NCI-H128 (cell line): ENCODE measurements around the gene PDE6A.
A peak's percentile ranks its signal among the peaks of the same experiment; 100 is the strongest.

Source experiments
- DNase-seq: peaks from one replicate; lab custom pipeline; 2025; ENCODE audit not compliant: unreplicated experiment; lab: John Stamatoyannopoulos, UW

PDE6A gene

DNA sequence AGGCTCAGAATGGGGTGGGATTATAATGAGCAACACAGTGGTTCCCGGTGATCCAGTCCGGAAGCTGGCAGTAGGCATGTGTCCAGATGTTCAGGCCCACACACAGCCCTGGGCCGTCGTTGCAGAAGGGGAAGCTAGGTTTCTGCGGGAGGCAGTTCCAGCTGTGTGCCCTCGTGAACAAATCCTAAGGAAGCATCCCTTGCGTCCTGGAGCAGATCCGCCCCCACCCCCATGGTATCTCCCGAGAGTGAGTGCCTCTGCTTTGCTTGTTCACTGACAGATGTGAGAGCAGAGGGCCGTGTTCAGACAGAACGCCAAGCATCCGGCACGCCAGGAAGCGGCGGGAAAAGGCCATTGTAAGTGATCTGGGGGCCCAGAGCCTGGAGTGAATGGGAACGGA lies 104.8 kb downstream of the PDE6A start:
- DNase-seq = no peak

DNA sequence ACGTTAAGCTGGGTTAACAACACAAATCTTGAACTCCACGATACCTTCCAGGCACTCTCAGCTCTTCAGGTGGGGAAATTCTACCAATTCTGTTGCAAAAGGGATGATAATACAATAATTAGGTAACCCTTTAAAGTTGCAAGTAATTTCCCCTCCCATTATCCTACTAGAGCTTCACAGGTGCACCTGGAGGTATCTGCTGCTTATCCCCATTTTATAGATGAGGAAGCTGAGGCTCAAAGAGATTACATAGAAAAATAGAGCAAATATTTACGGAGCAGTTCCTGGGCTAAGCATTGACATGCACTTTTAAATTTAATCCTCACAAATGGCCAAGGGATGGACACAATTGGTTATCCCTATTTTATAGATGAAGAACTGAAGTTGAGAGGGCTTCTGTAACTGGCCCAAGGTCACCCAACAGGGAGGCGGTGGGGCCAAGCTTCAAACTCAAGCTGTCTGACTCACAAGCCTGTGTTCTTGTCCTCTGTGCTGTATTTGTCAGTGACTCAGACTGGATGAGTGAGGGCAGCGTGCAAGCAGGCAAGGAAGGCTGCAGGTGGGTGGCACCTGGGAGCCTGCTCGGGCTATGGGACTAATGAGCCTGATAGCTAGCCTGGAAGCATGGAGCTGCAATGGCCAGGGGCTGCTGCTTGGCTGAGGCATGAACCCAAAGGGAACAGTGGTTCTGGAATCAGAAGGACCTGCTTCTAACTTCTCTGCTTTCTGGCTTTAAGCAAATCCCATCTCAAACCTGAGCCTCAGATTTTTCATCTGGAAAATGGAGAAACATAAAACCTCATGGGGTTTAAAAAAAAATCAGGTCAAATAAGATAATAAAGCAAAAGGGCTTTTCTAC lies 105.5 kb downstream of the PDE6A start:
- DNase-seq = no peak

DNA sequence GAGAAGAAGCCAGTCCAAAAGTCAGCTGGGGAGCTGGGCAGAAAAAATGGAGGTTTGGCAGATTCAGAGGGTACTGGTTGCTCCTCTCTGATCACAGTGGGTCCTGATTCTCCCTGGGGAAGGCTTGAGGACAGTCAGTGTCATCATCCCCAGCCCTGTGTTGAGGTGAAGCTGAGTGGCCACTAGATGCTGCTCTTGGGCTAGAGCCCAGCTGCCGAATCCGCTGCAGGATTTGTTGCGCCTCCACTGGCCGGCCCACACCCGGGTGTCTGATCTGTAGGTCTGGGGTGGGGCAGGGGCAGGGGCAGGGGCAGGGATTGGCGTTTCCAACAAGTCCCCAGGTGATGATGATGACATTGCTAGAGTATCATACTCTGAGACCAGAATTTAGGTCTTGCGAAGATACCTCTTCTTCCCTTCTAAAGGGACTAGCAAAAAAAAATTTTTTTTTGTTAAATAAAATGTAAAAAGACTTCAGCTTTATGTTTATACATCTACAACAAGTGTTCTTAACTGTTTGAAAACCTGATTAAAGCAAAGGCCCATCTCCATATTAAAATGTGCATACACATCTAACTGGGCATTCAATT lies 106.8 kb downstream of the PDE6A start:
- DNase-seq = no peak

DNA sequence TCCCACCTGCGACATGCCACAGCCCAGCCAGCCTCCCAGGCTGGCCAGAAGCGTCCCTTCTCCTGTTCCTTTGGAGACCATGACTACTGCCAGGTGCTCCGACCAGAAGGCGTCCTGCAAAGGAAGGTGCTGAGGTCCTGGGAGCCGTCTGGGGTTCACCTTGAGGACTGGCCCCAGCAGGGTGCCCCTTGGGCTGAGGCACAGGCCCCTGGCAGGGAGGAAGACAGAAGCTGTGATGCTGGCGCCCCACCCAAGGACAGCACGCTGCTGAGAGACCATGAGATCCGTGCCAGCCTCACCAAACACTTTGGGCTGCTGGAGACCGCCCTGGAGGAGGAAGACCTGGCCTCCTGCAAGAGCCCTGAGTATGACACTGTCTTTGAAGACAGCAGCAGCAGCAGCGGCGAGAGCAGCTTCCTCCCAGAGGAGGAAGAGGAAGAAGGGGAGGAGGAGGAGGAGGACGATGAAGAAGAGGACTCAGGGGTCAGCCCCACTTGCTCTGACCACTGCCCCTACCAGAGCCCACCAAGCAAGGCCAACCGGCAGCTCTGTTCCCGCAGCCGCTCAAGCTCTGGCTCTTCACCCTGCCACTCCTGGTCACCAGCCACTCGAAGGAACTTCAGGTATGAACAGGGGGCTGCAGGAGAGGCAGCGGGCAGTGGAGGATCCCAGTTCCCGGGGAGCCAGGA lies 108.0 kb downstream of the PDE6A start:
- no peak for DNase-seq

DNA sequence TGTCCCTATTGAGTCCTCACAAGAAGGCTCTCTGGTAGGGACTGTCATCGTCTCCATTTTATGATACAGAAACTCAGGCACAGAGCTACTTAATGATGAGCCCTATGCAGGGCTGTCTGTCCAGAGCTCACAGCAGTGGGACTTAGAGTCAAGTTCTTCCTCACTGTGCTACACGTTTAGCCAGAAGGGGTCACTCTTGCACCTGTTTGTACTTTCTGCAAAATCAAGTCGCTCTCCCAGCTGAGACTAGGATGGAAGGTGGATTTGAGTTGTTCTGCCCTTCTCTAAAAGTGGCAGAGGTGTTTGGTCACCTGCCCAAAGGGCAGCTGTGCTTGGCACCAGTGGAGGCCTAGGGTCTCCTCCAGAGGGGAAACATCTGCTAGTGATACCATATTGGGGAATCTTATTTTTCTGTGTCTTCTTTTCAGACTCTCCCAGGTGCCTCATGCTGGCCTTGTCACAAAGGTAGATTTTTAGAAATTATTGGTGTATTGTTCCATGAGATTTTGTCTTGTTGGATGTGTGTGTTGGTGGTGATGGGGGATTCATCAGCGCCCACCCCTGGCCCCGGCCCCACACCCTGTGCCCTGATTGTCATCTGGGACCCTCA lies 110.2 kb downstream of the PDE6A start:
- no peak for DNase-seq

DNA sequence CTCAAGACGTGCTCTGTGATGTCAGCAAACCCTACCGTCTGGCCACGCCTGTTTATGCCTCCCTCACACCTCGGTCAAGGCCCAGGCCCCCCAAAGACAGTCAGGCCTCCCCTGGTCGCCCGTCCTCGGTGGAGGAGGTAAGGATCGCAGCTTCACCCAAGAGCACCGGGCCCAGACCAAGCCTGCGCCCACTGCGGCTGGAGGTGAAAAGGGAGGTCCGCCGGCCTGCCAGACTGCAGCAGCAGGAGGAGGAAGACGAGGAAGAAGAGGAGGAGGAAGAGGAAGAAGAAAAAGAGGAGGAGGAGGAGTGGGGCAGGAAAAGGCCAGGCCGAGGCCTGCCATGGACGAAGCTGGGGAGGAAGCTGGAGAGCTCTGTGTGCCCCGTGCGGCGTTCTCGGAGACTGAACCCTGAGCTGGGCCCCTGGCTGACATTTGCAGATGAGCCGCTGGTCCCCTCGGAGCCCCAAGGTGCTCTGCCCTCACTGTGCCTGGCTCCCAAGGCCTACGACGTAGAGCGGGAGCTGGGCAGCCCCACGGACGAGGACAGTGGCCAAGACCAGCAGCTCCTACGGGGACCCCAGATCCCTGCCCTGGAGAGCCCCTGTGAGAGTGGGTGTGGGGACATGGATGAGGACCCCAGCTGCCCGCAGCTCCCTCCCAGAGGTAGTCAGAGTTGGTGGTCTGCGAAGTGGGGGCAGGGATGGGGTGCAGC lies 111.3 kb downstream of the PDE6A start:
- DNase-seq = no peak

DNA sequence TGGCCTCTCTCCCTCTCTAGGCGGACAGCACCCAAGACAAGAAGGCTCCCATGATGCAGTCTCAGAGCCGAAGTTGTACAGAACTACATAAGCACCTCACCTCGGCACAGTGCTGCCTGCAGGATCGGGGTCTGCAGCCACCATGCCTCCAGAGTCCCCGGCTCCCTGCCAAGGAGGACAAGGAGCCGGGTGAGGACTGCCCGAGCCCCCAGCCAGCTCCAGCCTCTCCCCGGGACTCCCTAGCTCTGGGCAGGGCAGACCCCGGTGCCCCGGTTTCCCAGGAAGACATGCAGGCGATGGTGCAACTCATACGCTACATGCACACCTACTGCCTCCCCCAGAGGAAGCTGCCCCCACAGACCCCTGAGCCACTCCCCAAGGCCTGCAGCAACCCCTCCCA lies 112.0 kb downstream of the PDE6A start:
- DNase-seq = no peak

DNA sequence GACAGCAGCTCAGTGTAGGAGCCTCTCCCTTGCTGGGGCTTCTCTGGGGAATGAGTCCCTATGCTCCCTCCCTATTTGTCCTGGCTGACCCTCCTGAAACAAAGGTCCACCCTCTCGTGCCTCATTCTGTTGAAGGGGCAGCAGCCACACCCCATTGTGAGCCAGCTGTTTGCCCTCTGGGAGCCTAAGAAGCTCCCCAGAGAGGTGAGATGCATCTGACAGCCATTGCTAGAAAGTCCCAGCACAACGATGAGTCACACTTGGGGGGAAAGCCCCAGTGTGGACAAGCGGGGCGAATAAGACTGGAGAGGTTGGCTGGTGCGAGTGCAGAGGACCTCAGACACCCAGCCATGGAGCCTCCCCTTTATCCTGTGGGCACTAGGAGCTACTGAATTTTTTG lies 113.1 kb downstream of the PDE6A start:
- DNase-seq = no peak

DNA sequence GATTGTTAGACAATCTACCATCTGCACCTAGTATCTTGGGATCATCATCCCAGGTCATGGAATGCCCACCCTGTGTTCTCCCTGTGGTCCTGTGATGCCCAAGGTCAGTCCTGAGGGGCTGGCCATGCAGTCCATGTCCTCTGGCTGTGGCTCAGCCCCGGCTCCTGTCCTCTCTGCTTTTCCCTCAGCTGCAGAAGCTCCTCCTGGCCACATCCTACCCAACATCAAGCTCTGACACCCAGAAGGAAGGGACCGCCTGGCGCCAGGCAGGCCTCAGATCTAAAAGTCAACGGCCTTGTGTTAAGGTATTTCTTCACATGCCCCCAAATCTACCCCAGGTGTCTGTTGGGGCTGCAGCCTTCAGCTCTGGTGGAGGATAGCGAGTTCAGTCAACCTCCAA lies 114.0 kb downstream of the PDE6A start:
- no peak for DNase-seq

DNA sequence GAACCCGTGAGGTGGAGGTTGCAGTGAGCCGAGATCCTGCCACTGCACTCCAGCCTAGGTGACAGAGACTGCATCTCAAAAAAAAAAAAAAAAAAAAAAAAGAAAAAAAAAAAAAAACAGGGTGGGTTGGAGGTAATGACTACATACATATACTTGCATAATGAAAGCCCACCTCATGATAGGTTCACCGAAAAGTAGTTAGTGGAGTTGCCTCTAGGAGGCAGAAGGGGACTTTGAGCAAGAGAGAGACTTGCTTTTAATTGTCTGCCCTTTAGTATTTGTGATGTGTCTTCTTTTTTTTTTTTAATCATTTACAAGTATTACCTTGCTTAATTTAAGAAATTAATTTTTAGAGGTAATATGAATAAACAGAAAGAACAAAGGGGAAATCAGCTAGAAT lies 114.6 kb downstream of the PDE6A start:
- DNase-seq = no peak

DNA sequence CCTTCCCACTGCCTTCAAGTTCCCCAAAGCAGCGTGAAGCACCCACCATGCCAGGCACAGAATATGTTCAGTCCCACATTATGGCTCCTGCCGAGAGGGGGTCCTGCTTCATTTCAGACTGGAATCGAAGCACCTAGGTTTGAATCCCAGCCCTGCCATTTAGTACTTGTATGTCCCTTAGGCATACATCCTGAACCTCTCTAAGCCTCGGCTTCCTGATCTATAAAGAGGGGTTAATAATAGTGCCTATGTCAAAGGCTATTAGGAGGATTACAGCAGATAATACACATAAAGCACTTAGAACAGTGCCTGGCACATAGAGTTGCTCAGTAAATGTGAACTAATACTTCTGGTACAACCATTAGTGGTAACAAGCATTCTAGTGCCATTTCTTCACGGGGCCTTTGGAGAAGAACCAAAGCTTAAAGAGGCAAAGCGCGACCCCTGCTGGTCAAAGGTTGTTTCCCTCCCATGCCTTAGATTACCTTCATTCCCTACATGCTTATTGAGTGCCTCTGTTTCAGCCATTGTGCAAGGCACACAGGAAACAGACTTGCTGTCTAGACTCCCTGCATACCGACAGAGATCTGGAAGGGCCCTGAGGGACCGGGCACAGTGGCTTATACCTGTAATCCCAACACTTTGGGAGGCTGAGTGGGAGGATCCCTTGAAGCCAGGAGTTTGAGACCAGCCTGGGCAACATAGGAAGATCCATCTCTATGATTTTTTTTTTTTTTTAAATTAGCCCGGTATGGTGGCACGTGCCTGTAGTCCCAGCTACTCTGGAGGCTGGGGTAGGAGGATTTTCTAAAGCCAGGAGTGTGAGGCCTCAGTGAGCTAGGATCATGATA lies 116.2 kb downstream of the PDE6A start:
- DNase-seq = peak; percentile 42

DNA sequence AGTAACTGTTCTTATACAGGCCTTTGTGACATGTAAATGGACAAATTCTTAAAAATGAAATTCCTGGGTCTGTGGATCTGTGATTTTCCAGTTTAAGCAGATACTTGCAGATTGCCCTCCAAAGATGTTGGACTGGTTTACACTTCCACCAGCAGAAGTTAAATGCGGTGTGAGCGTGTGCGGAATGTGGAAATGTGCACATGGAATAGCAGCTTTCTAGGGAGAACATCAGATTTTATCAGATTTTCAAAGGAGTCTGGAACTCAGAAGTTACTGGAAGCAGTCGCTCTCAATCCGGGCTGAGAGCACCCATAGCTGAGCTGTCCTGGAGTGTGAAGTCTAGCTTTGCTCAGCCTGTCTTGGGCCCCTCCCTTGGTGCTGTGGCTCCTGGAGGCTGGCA lies 117.0 kb downstream of the PDE6A start:
- DNase-seq = no peak

DNA sequence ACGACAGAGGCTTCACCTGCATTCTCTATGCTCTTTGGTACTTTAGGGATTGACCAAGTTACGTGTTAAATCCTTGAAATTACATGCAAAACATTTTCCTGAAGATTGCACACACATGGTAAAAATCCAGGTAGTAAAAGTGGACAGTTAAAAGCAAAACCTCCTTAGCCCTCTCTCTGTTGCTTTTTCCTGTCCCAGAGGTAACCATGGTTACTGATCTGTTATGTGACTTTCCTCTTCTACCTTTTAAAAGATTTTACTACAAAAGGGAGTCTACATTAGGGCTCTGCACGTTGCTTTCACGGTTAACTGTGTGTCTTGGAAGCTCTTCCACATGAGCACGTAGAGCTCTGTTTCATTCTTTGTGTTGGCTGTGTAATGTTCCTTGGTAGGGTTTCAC lies 117.5 kb downstream of the PDE6A start:
- no peak for DNase-seq

DNA sequence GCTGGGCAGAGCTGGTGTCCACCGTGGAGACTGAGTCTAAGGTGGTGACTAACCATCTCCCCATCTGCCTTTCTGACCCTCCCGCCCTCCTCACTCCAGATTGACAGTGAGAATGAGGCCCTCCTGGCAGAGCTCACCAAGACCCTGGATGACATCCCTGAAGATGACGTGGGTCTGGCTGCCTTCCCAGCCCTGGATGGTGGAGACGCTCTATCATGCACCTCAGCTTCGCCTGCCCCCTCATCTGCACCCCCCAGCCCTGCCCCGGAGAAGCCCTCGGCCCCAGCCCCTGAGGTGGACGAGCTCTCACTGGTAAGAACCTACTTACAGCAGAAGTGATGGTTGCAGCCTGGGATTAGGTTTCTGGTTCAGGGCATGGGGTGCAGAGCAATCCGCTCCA lies 118.0 kb downstream of the PDE6A start:
- DNase-seq = no peak

DNA sequence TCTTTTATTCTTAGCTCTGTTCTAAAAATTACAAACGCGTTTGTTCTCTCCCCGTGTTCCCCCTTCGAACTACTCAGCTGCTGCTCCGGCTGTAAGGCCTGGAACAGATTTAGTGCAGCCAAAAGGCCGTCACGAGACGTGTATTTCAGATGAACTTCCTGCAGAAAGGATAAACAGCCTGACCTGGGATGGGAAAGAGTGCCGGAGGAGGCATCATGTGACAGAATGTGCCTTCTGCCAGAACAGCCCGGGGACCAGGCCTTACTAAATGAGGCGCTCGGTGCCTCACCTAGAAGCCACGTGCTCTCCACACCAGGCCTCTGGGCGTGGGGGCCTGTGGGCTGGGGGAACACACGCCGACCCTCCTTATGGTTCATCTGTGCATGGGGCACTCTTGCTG lies 119.7 kb downstream of the PDE6A start:
- DNase-seq = no peak

DNA sequence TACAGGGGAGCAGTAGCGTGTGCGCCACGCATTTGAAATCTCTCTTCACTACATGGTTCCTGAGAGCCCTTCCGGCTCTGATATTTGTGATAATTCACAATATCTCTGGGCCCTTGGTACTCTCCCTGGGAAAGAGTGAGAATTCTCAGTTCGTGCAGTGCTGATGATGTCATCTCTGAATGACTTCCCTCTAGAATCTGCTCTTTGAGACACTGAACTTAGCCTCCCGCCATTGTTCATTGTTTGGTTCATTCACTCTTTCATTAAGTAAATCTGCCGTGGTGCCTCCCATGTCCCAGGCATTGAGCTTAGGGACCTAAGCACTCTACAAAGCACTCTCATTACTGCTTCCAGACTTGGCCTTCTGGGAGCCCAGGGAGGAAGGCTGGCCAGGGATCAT lies 120.5 kb downstream of the PDE6A start:
- no peak for DNase-seq

DNA sequence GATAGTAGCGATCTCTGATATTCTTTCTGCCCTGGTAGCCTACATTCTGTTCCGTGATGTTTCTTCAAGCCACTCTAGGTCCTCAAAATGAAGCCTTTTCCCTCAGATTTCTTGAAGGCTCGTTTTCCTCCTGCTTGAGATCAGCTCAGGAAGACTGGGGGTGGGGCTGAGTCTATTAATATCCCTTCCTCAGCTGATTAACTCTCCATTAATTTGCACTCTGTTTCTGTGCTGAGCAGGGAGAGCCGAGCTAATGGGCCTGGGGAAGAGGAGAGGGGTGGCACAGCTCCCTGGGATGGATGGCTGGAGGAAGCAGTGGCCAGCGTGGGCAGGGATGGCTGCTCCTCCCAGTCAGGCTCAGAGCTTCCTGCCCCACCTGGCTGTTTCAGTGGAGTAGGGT lies 121.2 kb downstream of the PDE6A start:
- DNase-seq = no peak

DNA sequence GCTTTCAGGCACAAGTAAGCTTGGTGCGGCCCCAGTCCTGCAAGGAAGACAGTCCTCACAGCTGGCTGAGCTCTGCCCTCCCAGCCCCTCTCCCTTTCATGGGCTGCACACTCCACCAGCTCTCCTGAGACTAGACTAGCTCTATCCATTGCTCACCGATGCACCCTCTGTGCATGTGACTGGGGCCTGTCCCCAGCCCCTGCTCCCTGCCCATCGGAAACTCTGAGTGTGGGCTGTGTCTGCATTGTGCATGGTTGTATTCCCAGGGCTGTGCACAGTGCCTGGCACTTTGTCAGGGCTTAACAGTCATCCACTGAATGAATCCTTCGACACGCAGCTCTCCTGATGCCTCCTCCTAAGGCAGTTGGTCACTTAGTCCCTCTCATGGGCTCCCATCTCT lies 122.3 kb downstream of the PDE6A start:
- no peak for DNase-seq

DNA sequence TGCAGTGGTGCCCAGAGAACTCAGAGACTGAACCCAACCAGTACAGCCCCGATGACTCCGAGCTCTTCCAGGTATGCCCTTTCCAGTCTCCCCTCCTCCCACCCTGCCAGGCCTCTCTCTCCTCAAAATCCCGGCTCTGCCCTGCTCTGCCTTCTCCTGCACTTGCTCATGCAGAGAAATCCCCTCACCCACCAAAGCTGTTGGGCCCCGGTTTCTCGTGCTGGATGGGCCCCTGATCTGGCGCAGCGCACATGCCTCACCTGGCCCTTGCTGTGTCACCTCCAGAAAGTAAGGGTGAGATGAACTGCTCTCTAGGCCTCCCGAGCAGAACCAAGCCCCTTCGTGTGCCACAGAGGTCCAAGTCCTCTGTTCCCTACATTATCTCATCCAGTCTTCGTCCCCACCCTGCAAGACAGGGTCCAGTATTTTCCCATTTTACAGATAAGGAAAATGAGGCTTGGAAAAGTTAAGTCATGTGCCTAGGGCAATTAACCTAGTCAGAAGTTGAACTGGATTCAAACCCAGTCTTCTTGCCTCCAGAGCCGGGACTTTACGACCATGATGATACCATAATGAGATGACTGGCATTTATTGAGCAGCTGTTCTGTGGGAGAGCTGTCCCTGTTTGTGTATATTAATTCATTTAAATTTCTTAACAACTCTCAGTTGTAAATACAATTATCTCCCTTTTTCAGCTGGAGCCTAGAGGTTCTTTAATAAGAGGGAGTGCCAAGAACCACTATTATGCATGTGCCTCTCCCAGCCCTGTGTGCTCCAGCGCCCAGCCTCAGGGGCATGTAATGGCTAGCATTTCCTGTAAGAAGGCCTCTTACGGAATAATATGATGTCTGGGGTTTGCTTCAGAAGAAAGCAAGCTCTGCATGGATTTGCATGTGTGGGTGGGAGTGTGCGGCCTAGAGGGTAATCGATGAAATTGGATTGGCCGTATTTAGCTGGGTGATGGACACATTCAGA lies 123.8 kb downstream of the PDE6A start:
- DNase-seq = no peak
